ENCODE measurements around the gene TMIE. TPM values are rescaled to one million over a fixed set of nuclear protein-coding genes. Genes with fewer than 3 reads are reported as not detected.

Gene TMIE
- polyA plus RNA-seq, 3 donors, result not detected

GRCh38 chr3:46662771-46663551, 38.2 kb upstream of the TMIE start:
- no peaks in the 10 kb centered on the region for H3K36me3 Mint-ChIP-seq
- no peaks in the 10 kb centered on the region for H3K27me3 ChIP-seq (ENCODE audit: control insufficient read depth in 2 of 2, insufficient read depth in 2 of 2, low read length in 2 of 2)
- no peaks in the 10 kb centered on the region for H3K79me2 ChIP-seq (ENCODE audit: insufficient read depth, low read length)
- no peaks in the 10 kb centered on the region for H3K4me1 Mint-ChIP-seq
- H3K36me3 ChIP-seq (replicated peaks in 1 of 2; ENCODE audit: control insufficient read depth in 1 of 2, insufficient read depth in 2 of 2, low read length in 2 of 2), result no peaks in the 10 kb centered on the region
- H4K20me1 ChIP-seq (ENCODE audit: insufficient read depth, low read length), result no peaks in the 10 kb centered on the region
- H3K4me3 ChIP-seq (replicated peaks in 1 of 3; ENCODE audit: low read depth in 2 of 3, low read length in 3 of 3), result no peak overlapping the region
- no peak overlapping the region for H2AFZ ChIP-seq (ENCODE audit: insufficient read depth, low read depth, low read length, poor library complexity, severe bottlenecking)
- no peaks in the 10 kb centered on the region for H3K9me3 Mint-ChIP-seq
- no peaks in the 10 kb centered on the region for H3K4me1 ChIP-seq (ENCODE audit: control insufficient read depth in 1 of 2, insufficient read depth in 2 of 2, low read length in 2 of 2)
- 87% methylated on average over 17 of the region's 17 CpGs for WGBS (ENCODE audit: insufficient coverage)
- DNase-seq, result no peak
- no peak overlapping the region for H3K27ac Mint-ChIP-seq
- H3K27ac ChIP-seq (ENCODE audit: low read depth in 1 of 2, low read length in 2 of 2), result no peak overlapping the region
- peaks cover 6 to 9% (median 6%) of the 10 kb centered on the region in 3 donors for H3K27me3 Mint-ChIP-seq (ENCODE audit: low read depth in 3 of 3)
- H3K4me2 ChIP-seq (replicated peaks; ENCODE audit: extremely low read depth, low read length, poor library complexity, severe bottlenecking), result no peak overlapping the region
- no peak overlapping the region for H3K9ac ChIP-seq (ENCODE audit: insufficient read depth, low read length, poor library complexity, severe bottlenecking)
- H3K4me3 Mint-ChIP-seq, result no peak overlapping the region
- TF ChIP-seq CTCF (IDR thresholded peaks at IDR 0.05), result no peak
- H3K9me3 ChIP-seq (replicated peaks in 1 of 2; ENCODE audit: control insufficient read depth in 1 of 2, insufficient read depth in 1 of 2, low read length in 2 of 2), result no peaks in the 10 kb centered on the region
- intact Hi-C loops (cut with micrococcal nuclease), result no loop called here

- no peak for TF ChIP-seq CTCF (IDR thresholded peaks at IDR 0.05)
- Mint-ChIP-seq H3K27me3 (ENCODE audit: low read depth in 3 of 3) (peaks cover 6 to 9% (median 6%) of the 10 kb centered on the region in 3 donors), H3K4me3 (no peak overlapping the region), H3K27ac (no peak overlapping the region), H3K9me3 (no peaks in the 10 kb centered on the region), H3K36me3 (no peaks in the 10 kb centered on the region), H3K4me1 (no peaks in the 10 kb centered on the region)
- H3K79me2 ChIP-seq (ENCODE audit: insufficient read depth, low read length), result no peaks in the 10 kb centered on the region
- DNase-seq, result no peak
- no peaks in the 10 kb centered on the region for H4K20me1 ChIP-seq (ENCODE audit: insufficient read depth, low read length)
- H3K4me1 ChIP-seq (ENCODE audit: control insufficient read depth in 1 of 2, insufficient read depth in 2 of 2, low read length in 2 of 2), result no peaks in the 10 kb centered on the region
- H3K27ac ChIP-seq (ENCODE audit: low read depth in 1 of 2, low read length in 2 of 2), result no peak overlapping the region
- H3K9me3 ChIP-seq (replicated peaks in 1 of 2; ENCODE audit: control insufficient read depth in 1 of 2, insufficient read depth in 1 of 2, low read length in 2 of 2), result no peaks in the 10 kb centered on the region
- intact Hi-C loops (cut with micrococcal nuclease), result no loop called here
- H3K9ac ChIP-seq (ENCODE audit: insufficient read depth, low read length, poor library complexity, severe bottlenecking), result no peak overlapping the region
- no peak overlapping the region for H3K4me2 ChIP-seq (replicated peaks; ENCODE audit: extremely low read depth, low read length, poor library complexity, severe bottlenecking)
- no peak overlapping the region for H3K4me3 ChIP-seq (replicated peaks in 1 of 3; ENCODE audit: low read depth in 2 of 3, low read length in 3 of 3)
- no peak overlapping the region for H2AFZ ChIP-seq (ENCODE audit: insufficient read depth, low read depth, low read length, poor library complexity, severe bottlenecking)
- 58% methylated on average over 7 of the region's 8 CpGs for WGBS (ENCODE audit: insufficient coverage)
- H3K36me3 ChIP-seq (replicated peaks in 1 of 2; ENCODE audit: control insufficient read depth in 1 of 2, insufficient read depth in 2 of 2, low read length in 2 of 2), result no peaks in the 10 kb centered on the region
- no peaks in the 10 kb centered on the region for H3K27me3 ChIP-seq (ENCODE audit: control insufficient read depth in 2 of 2, insufficient read depth in 2 of 2, low read length in 2 of 2)
Measured at GRCh38 chr3:46663591-46664135, 37.5 kb upstream of the TMIE start.
